ENCODE results near the gene MAP3K14. TPM values are rescaled to one million over a fixed set of nuclear protein-coding genes. Genes with fewer than 3 reads are reported as not detected.

The MAP3K14 gene
- total and polyA plus RNA-seq, 2 of the 4 experiments (the other 2 are of a cell fraction): 4.1 to 21.7 TPM

GRCh38 chr17:45229681-45230409 is 87.0 kb downstream of the MAP3K14 start:
- peak overlapping the region; percentile 74; the same call in 1 of the 2 replicates for H3K23ac ChIP-seq (ENCODE audit: low read depth, low read length)
- peak overlapping the region; percentile 89 for H2BK20ac ChIP-seq (ENCODE audit: low read depth, low read length)
- in situ Hi-C loops (cut with MboI; ENCODE audit: low sequenced_read_pairs) (no loop called here), dilution Hi-C loops (cut with HindIII; ENCODE audit: low sequenced_read_pairs, unreplicated experiment) (no loop called here), intact Hi-C loops (cut with micrococcal nuclease) (no loop called here)
- H3K4me2 ChIP-seq (ENCODE audit: low read depth, low read length): no peak overlapping the region
- peak overlapping the region; percentile 96 for H4K91ac ChIP-seq (ENCODE audit: insufficient read depth, low read depth, low read length)
- peak overlapping the region; percentile 96 for H4K5ac ChIP-seq (ENCODE audit: low read depth, low read length)
- H3K18ac ChIP-seq (ENCODE audit: low read depth, low read length): peak overlapping the region; percentile 87
- H4K8ac ChIP-seq (ENCODE audit: low read depth in 2 of 2, low read length in 2 of 2): peak overlapping the region; percentile 87 to 98
- H3K9me3 ChIP-seq (ENCODE audit: control insufficient read depth, insufficient read depth, low read length): no peaks in the 10 kb centered on the region
- peak overlapping the region; percentile 75 for H2AK5ac ChIP-seq (ENCODE audit: low read depth, low read length)
- ChIA-PET POLR2A (ENCODE audit: unreplicated experiment) (no interaction called here), CTCF (interaction anchor here (0.8 to 1.3 kb wide), 2 partner anchors 81 to 95 kb away, joined by 3 to 5 read pairs (median 3); partner anchors contain the start of gene ACBD4)
- peak overlapping the region; percentile 99 for H2AK9ac ChIP-seq (replicated peaks; ENCODE audit: low read depth, low read length, poor library complexity)
- peak overlapping the region; percentile 91 for H3K27ac ChIP-seq (ENCODE audit: insufficient read depth, low read length)
- no peak for TF ChIP-seq MAFK (IDR thresholded peaks at IDR 0.05; ENCODE audit: low read depth, low read length)
- no peak for TF ChIP-seq CEBPB (IDR thresholded peaks at IDR 0.05; ENCODE audit: low read depth, low read length)
- TF ChIP-seq RFX5 (IDR thresholded peaks at IDR 0.05; ENCODE audit: low read depth, low read length): no peak
- TF ChIP-seq RAD21 (IDR thresholded peaks at IDR 0.05; ENCODE audit: low read length): no peak
- no peak for TF ChIP-seq BHLHE40 (IDR thresholded peaks at IDR 0.05; ENCODE audit: low read depth, low read length)
- no peak for TF ChIP-seq POLR2A (IDR thresholded peaks at IDR 0.05; ENCODE audit: low read depth, low read length)
- no peak for TF ChIP-seq CTCF (conservative IDR thresholded peaks at IDR 0.05; ENCODE audit: low read depth, low read length)
- TF ChIP-seq MAZ (IDR thresholded peaks at IDR 0.05; ENCODE audit: borderline replicate concordance, low read depth, low read length): no peak
- no peaks in the 10 kb centered on the region for H3K36me3 ChIP-seq (ENCODE audit: control insufficient read depth, insufficient read depth, low read length)
- H2AFZ ChIP-seq (replicated peaks; ENCODE audit: low read length, poor library complexity): peak overlapping the region; percentile 68
- BruUV-seq (replicated peaks): no TSS peak
- peak overlapping the region; percentile 31; the same call in 1 of the 2 replicates for H3K56ac ChIP-seq (ENCODE audit: extremely low read depth, insufficient read depth, low read length)
- WGBS, 2 experiments (ENCODE audit: extremely low coverage in 2 of 2, insufficient read length in 1 of 2): 100% methylated on average over 4 of the region's 16 CpGs; no CpG with 5 or more reads in 1 of the 2 experiments
- peaks cover 37% of the 10 kb centered on the region for H3K4me1 ChIP-seq (ENCODE audit: control insufficient read depth, insufficient read depth, low read length)
- H2BK120ac ChIP-seq (ENCODE audit: low read depth, low read length): peak overlapping the region; percentile 98
- no peaks in the 10 kb centered on the region for H3K27me3 ChIP-seq (ENCODE audit: control insufficient read depth, insufficient read depth, low read length)
- peak overlapping the region; percentile 85 for H2BK5ac ChIP-seq (ENCODE audit: low read depth, low read length, poor library complexity, severe bottlenecking)
- peak overlapping the region; percentile 86; the same call in 2 of the 3 replicates for H2BK15ac ChIP-seq (ENCODE audit: low read depth, low read length)
- H3K4me3 ChIP-seq (ENCODE audit: insufficient read depth, low read depth, low read length): no peak overlapping the region
- H3K79me1 ChIP-seq (ENCODE audit: low read depth in 1 of 2, low read length in 2 of 2): peaks cover 0 to 28% of the 10 kb centered on the region in 2 experiments; a peak in 3 of 4 replicates
- H3K9ac ChIP-seq (ENCODE audit: low read depth, low read length): no peak overlapping the region
- peak overlapping the region; percentile 97 for H3K4ac ChIP-seq (ENCODE audit: low read depth, low read length)
- H4K20me1 ChIP-seq (ENCODE audit: insufficient read depth, low read length): no peaks in the 10 kb centered on the region
- peaks cover 24% of the 10 kb centered on the region for H3K9me1 ChIP-seq (ENCODE audit: insufficient read depth, low read length)
- H3K14ac ChIP-seq (replicated peaks; ENCODE audit: low read depth, low read length): peak overlapping the region; percentile 96
- ATAC-seq (ENCODE audit: low read depth): no peak
- DNase-seq: no peak
